GM12878 (cell line): ENCODE results near the gene CMAS. TPM values are rescaled to one million over a fixed set of nuclear protein-coding genes. Genes with fewer than 3 reads are reported as not detected.
A peak's percentile ranks its signal among the peaks of the same experiment; 100 is the strongest.

Source experiments
- ATF2 ChIP-seq: IDR thresholded peaks from 2 replicates; pipeline ENCODE4 v1.6.1; 2012; ENCODE audit warnings: low read length, inconsistent platforms
- BCL11A ChIP-seq: IDR thresholded peaks from 2 replicates; pipeline ENCODE4 v1.6.1; 2011; ENCODE audit warnings: low read depth, low read length
- CBX3 ChIP-seq: fragments of 200-600 bp; sonication (generic); IDR thresholded peaks from 2 replicates; pipeline ENCODE4 v1.6.1; 2016; ENCODE audit warnings: low read depth, borderline replicate concordance
- CHD2 ChIP-seq: IDR thresholded peaks from 2 replicates; pipeline ENCODE4 v1.6.1; 2011; ENCODE audit warnings: low read depth, low read length, improper control_type of control experiment, borderline replicate concordance
- CREB1 ChIP-seq: IDR thresholded peaks from 2 replicates; pipeline ENCODE4 v1.6.1; 2012; ENCODE audit warnings: low read depth, mild to moderate bottlenecking, inconsistent platforms
- E2F4 ChIP-seq: IDR thresholded peaks from 2 replicates; pipeline ENCODE4 v1.6.1; 2012; ENCODE audit warnings: low read depth, low read length, improper control_type of control experiment
- EED ChIP-seq: sonication (generic); IDR thresholded peaks from 2 replicates; pipeline ENCODE4 v1.6.1; 2016; ENCODE audit warnings: antibody characterized with exemption, low read depth
- FOXM1 ChIP-seq: IDR thresholded peaks from 2 replicates; pipeline ENCODE4 v1.6.1; 2012; ENCODE audit warnings: low read depth, mild to moderate bottlenecking, inconsistent platforms, low read length, moderate library complexity
- IKZF1 ChIP-seq: fragments of 450-650 bp; conservative IDR thresholded peaks from 2 replicates; pipeline ENCODE4 v1.6.1; 2017; ENCODE audit warnings: antibody characterized with exemption, mild to moderate bottlenecking
- IKZF2 ChIP-seq, 2 experiments: fragments of 450-650 bp; IDR thresholded peaks; 2 replicates each; pipeline ENCODE4 v1.6.1; 2017; ENCODE audit warnings: mild to moderate bottlenecking in 2 of 2, moderate library complexity in 2 of 2
- KLF5 ChIP-seq: fragments of 450-650 bp; IDR thresholded peaks from 2 replicates; pipeline ENCODE4 v1.6.1; 2014; ENCODE audit warnings: mild to moderate bottlenecking; ENCODE audit not compliant: partially characterized antibody
- LARP7 ChIP-seq: fragments of 450-650 bp; IDR thresholded peaks from 2 replicates; pipeline ENCODE4 v1.6.1; 2017; ENCODE audit warnings: mild to moderate bottlenecking
- MXI1 ChIP-seq: fragments of 150-350 bp; IDR thresholded peaks from 2 replicates; pipeline ENCODE4 v1.6.1; 2011; ENCODE audit warnings: low read depth, mild to moderate bottlenecking, inconsistent platforms, low read length, improper control_type of control experiment
- NFXL1 ChIP-seq: fragments of 450-650 bp; IDR thresholded peaks from 2 replicates; pipeline ENCODE4 v1.6.1; 2017; ENCODE audit warnings: antibody characterized with exemption, mild to moderate bottlenecking, borderline replicate concordance
- NFYB ChIP-seq: IDR thresholded peaks from 2 replicates; pipeline ENCODE4 v1.6.1; 2011; ENCODE audit warnings: low read depth, mild to moderate bottlenecking, low read length, improper control_type of control experiment, moderate library complexity; ENCODE audit not compliant: insufficient read depth
- NRF1 ChIP-seq: conservative IDR thresholded peaks from 2 replicates; pipeline ENCODE4 v1.6.1; 2011; ENCODE audit warnings: mild to moderate bottlenecking, low read depth, low read length, improper control_type of control experiment
- POLR2AphosphoS2 ChIP-seq: IDR thresholded peaks from 2 replicates; pipeline ENCODE4 v1.6.1; 2011; ENCODE audit warnings: low read depth, mild to moderate bottlenecking, low read length, improper control_type of control experiment, moderate library complexity
- POLR2AphosphoS5 ChIP-seq: IDR thresholded peaks from 2 replicates; pipeline ENCODE4 v1.6.1; 2011; ENCODE audit warnings: mild to moderate bottlenecking, low read length, inconsistent platforms
- SIN3A ChIP-seq: IDR thresholded peaks from 2 replicates; pipeline ENCODE4 v1.6.1; 2012; ENCODE audit warnings: low read depth, low read length, improper control_type of control experiment
- SREBF1 ChIP-seq: IDR thresholded peaks from 2 replicates; pipeline ENCODE4 v1.6.1; 2012; ENCODE audit warnings: mild to moderate bottlenecking, low read length
- SRF ChIP-seq, 2 experiments: IDR thresholded peaks; 2 replicates each; pipeline ENCODE4 v1.6.1; 2011; ENCODE audit warnings: low read depth in 2 of 2, low read length in 2 of 2, mild to moderate bottlenecking in 1 of 2, moderate library complexity in 1 of 2
- STAT3 ChIP-seq: IDR thresholded peaks from 2 replicates; pipeline ENCODE4 v1.6.1; 2011; ENCODE audit warnings: low read depth, low read length, improper control_type of control experiment
- TBL1XR1 ChIP-seq: IDR thresholded peaks from 2 replicates; pipeline ENCODE4 v1.6.1; 2012; ENCODE audit warnings: low read depth, low read length, improper control_type of control experiment
- TCF3 ChIP-seq: IDR thresholded peaks from 2 replicates; pipeline ENCODE4 v1.6.1; 2012; ENCODE audit warnings: low read depth, mild to moderate bottlenecking, low read length, borderline replicate concordance; ENCODE audit not compliant: insufficient read depth
- WRNIP1 ChIP-seq: IDR thresholded peaks from 2 replicates; pipeline ENCODE4 v1.6.1; 2011; ENCODE audit warnings: low read depth, low read length, improper control_type of control experiment, borderline replicate concordance
- YY1 ChIP-seq: IDR thresholded peaks from 2 replicates; pipeline ENCODE4 v1.6.1; 2011; ENCODE audit warnings: low read depth, mild to moderate bottlenecking, low read length
- ZBED1 ChIP-seq: IDR thresholded peaks from 2 replicates; pipeline ENCODE4 v1.6.1; 2016; ENCODE audit warnings: borderline replicate concordance
- polyA plus RNA-seq, 11 experiments: library from polyadenylated mRNA; depleted of rRNA in 4 of 11; unstranded in 6 of 11; stranded (reverse) in 5 of 11; fragments of >200 nt; fragmentation: Nextera tagmentation in 4 of 11; fragmentation: Illumina TruSeq in 1 of 11; extraction: Ambion mirVana in 4 of 11; extraction: Trizol in 1 of 11; gene quantifications; 1 replicate in 1 of 11; 2 replicates in 10 of 11; pipeline versions ENCODE4 v1.2.1 to v1.2.3, GENCODE V29; 2011 to 2016; ENCODE audit warnings: inconsistent platforms in 2 of 11, missing spikeins in 2 of 11, low read depth in 1 of 11
- total RNA-seq, 4 experiments: library from RNA; depleted of rRNA in 3 of 4; stranded (reverse); fragments of >200 nt in 3 of 4; fragmentation: Illumina TruSeq in 1 of 4; extraction: Trizol in 1 of 4; gene quantifications; 2 replicates each; pipeline versions ENCODE4 v1.2.1 to v1.2.3, GENCODE V29; 2013 to 2021
- TF ChIP-seq, protein P1 (sequence below): fragments of 450-650 bp; conservative IDR thresholded peaks from 2 replicates; pipeline ENCODE4 v1.6.1; 2017; ENCODE audit warnings: mild to moderate bottlenecking, moderate library complexity

CMAS gene
- total and polyA plus RNA-seq, 10 of the 15 experiments (the other 5 are each of a cell fraction or from before 2014, with no cell fraction given): 12.9 to 73.2 (median 30.8) TPM

GRCh38 chr12:22046090-22046967, at the start of gene CMAS (continued):
- no peak for TF ChIP-seq CHD2
- peak; percentile 47; the same call in 1 of the 2 replicates for TF ChIP-seq POLR2AphosphoS5
- TF ChIP-seq, protein P1, sequence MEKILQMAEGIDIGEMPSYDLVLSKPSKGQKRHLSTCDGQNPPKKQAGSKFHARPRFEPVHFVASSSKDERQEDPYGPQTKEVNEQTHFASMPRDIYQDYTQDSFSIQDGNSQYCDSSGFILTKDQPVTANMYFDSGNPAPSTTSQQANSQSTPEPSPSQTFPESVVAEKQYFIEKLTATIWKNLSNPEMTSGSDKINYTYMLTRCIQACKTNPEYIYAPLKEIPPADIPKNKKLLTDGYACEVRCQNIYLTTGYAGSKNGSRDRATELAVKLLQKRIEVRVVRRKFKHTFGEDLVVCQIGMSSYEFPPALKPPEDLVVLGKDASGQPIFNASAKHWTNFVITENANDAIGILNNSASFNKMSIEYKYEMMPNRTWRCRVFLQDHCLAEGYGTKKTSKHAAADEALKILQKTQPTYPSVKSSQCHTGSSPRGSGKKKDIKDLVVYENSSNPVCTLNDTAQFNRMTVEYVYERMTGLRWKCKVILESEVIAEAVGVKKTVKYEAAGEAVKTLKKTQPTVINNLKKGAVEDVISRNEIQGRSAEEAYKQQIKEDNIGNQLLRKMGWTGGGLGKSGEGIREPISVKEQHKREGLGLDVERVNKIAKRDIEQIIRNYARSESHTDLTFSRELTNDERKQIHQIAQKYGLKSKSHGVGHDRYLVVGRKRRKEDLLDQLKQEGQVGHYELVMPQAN: peak; percentile 53
- no peak for TF ChIP-seq SREBF1
- TF ChIP-seq YY1: peak; percentile 52; the same call in 1 of the 2 replicates
- 0 out of 2 replicates have a peak, but pooled peaks have one; percentile 59 for TF ChIP-seq LARP7
- TF ChIP-seq IKZF1: peak; percentile 83
- TF ChIP-seq ZBED1: no peak
- TF ChIP-seq NFYB: no peak
- TF ChIP-seq ATF2: no peak
- 0 out of 2 replicates have a peak, but pooled peaks have one; percentile 14 for TF ChIP-seq EED
- TF ChIP-seq BCL11A: no peak
- no peak for TF ChIP-seq NFXL1
- TF ChIP-seq NRF1: peak; percentile 42; the same call in 1 of the 2 replicates
- no peak for TF ChIP-seq FOXM1
- TF ChIP-seq TCF3: no peak
- TF ChIP-seq CBX3: no peak
- no peak for TF ChIP-seq TBL1XR1
- no peak for TF ChIP-seq WRNIP1
- TF ChIP-seq KLF5: no peak
- TF ChIP-seq E2F4: no peak
- no peak for TF ChIP-seq SIN3A
- TF ChIP-seq POLR2AphosphoS2: no peak
- 0 out of 2 replicates have a peak, but pooled peaks have one; percentile 7 for TF ChIP-seq CREB1
- TF ChIP-seq MXI1: no peak
- no peak for TF ChIP-seq STAT3
- TF ChIP-seq IKZF2 (IDR thresholded peaks at IDR 0.05): peak; percentile 14 to 27; a peak in 2 of 4 replicates
- peak; percentile 53 to 68; a peak in 3 of 4 replicates for TF ChIP-seq SRF (IDR thresholded peaks at IDR 0.05; ENCODE audit: low read depth in 2 of 2, low read length in 2 of 2)
